Measurements from ENCODE around the gene NRSN2.

DNA sequence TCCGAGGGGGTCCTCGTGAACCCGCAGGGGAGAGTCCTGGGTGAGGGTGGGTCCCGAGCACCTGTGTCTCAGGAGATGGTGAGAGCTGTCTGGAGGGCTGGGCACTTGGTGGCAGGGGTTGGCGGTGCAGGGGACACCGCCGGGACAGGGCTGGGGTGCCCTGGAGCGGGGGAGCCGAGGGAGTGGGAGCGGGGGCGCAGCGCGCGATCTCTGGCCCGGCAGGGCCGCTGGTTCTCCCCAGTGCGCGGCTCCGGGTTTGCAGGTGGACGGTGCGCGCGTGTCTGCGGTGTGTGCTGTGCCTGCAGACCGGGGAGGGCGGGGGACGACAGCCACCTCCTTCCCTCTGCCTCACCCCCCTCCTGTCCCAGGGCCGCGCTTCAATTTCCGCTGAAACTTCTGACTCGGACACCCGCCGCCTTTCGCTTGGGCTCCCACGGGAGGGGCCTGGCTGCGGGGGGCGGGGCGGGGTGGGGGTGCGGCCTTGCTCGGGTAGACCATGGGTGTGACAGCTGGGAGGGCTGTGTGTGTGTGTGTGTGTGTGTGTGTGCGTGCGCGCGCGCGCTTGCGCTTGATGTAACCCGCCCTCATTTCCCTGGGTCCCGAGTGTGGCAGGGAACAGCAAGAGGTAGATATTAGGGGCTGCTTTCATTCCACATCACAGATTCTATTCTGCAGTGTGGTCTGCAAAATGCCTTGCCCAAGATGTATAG, 34.8 kb downstream of the NRSN2 start:
- TF ChIP-seq, protein P1, sequence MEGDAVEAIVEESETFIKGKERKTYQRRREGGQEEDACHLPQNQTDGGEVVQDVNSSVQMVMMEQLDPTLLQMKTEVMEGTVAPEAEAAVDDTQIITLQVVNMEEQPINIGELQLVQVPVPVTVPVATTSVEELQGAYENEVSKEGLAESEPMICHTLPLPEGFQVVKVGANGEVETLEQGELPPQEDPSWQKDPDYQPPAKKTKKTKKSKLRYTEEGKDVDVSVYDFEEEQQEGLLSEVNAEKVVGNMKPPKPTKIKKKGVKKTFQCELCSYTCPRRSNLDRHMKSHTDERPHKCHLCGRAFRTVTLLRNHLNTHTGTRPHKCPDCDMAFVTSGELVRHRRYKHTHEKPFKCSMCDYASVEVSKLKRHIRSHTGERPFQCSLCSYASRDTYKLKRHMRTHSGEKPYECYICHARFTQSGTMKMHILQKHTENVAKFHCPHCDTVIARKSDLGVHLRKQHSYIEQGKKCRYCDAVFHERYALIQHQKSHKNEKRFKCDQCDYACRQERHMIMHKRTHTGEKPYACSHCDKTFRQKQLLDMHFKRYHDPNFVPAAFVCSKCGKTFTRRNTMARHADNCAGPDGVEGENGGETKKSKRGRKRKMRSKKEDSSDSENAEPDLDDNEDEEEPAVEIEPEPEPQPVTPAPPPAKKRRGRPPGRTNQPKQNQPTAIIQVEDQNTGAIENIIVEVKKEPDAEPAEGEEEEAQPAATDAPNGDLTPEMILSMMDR (IDR thresholded peaks at IDR 0.05) = no peak
- TF ChIP-seq POLR2AphosphoS5 (IDR thresholded peaks at IDR 0.05; ENCODE audit: low read depth, low read length) = no peak
- TF ChIP-seq EZH2phosphoT487 (IDR thresholded peaks at IDR 0.05; ENCODE audit: borderline replicate concordance, low read depth) = no peak
